CD14-positive monocyte (primary cell): ENCODE results near the gene TRAPPC13. TPM values are rescaled to one million over a fixed set of nuclear protein-coding genes. Genes with fewer than 3 reads are reported as not detected.

Experiments used
- DNase-seq, 3 donors: peaks; one replicate each; pipeline ENCODE4 v3.0.0-alpha.2; 2011 to 2022
- H2AFZ ChIP-seq: 2 replicates; pipeline ENCODE4 v1.6.0; 2012; ENCODE audit warnings: mild to moderate bottlenecking, low read depth, low read length, inconsistent platforms; ENCODE audit not compliant: insufficient read depth, poor library complexity, severe bottlenecking
- H3K27ac ChIP-seq, 2 donors: 1 replicate in 1 of 2; 2 replicates in 1 of 2; pipeline ENCODE4 v1.5.1; 2012 to 2013; ENCODE audit warnings: low read length in 2 of 2, control low read depth in 1 of 2, inconsistent platforms in 1 of 2, low read depth in 1 of 2, mild to moderate bottlenecking in 1 of 2
- H3K27me3 ChIP-seq, 2 donors: one replicate each; pipeline versions ENCODE4 v1.6.0 to v1.6.1; 2011 to 2013; ENCODE audit warnings: low read length in 2 of 2; ENCODE audit not compliant: control insufficient read depth in 2 of 2, insufficient read depth in 2 of 2
- H3K36me3 ChIP-seq, 2 donors: replicated peaks in 1 of 2; 1 replicate in 1 of 2; 2 replicates in 1 of 2; pipeline versions ENCODE4 v1.5.1 to v1.6.1; 2012 to 2013; ENCODE audit warnings: low read length in 2 of 2, control low read depth in 1 of 2, inconsistent platforms in 1 of 2, mild to moderate bottlenecking in 1 of 2; ENCODE audit not compliant: insufficient read depth in 2 of 2, control insufficient read depth in 1 of 2
- H3K4me1 ChIP-seq, 2 donors: 1 replicate in 1 of 2; 2 replicates in 1 of 2; pipeline versions ENCODE4 v1.5.1 to v1.6.1; 2012 to 2013; ENCODE audit warnings: low read length in 2 of 2, control low read depth in 1 of 2, inconsistent platforms in 1 of 2, mild to moderate bottlenecking in 1 of 2, moderate library complexity in 1 of 2; ENCODE audit not compliant: insufficient read depth in 2 of 2, control insufficient read depth in 1 of 2
- H3K4me2 ChIP-seq: replicated peaks from 2 replicates; pipeline ENCODE3; 2012; ENCODE audit warnings: low read length, moderate library complexity, mild to moderate bottlenecking; ENCODE audit not compliant: poor library complexity, severe bottlenecking; ENCODE audit errors: extremely low read depth
- H3K4me3 ChIP-seq, 3 experiments: fragments of 200-600 bp in 1 of 3; sonication (generic) in 1 of 3; replicated peaks in 1 of 3; 1 replicate in 2 of 3; 2 replicates in 1 of 3; pipeline ENCODE4 v1.5.1; 2011 to 2013; ENCODE audit warnings: low read length in 3 of 3, mild to moderate bottlenecking in 3 of 3, control low read depth in 2 of 3, low read depth in 2 of 3, inconsistent platforms in 1 of 3, moderate library complexity in 1 of 3
- H3K79me2 ChIP-seq: 2 replicates; pipeline ENCODE4 v1.6.0; 2012; ENCODE audit warnings: mild to moderate bottlenecking, control low read depth, inconsistent platforms, low read length, moderate library complexity; ENCODE audit not compliant: insufficient read depth
- H3K9ac ChIP-seq: 2 replicates; pipeline ENCODE4 v1.6.0; 2017; ENCODE audit warnings: low read length, mild to moderate bottlenecking; ENCODE audit not compliant: insufficient read depth, poor library complexity, severe bottlenecking
- H3K9me3 ChIP-seq, 2 donors: replicated peaks in 1 of 2; 1 replicate in 1 of 2; 2 replicates in 1 of 2; pipeline versions ENCODE4 v1.5.1 to v1.6.1; 2012 to 2013; ENCODE audit warnings: low read length in 2 of 2, control low read depth in 1 of 2; ENCODE audit not compliant: control insufficient read depth in 1 of 2, insufficient read depth in 1 of 2
- H4K20me1 ChIP-seq: 2 replicates; pipeline ENCODE4 v1.6.0; 2012; ENCODE audit warnings: mild to moderate bottlenecking, low read length, control low read depth, moderate library complexity; ENCODE audit not compliant: insufficient read depth
- H3K27ac Mint-ChIP-seq, 7 donors: one replicate each; pipeline ENCODE4 v1.8.0; 2020; ENCODE audit warnings: mild to moderate bottlenecking in 7 of 7, mixed read lengths in 7 of 7, moderate library complexity in 6 of 7, inconsistent platforms in 2 of 7
- H3K27me3 Mint-ChIP-seq, 3 donors: one replicate each; pipeline ENCODE4 v1.8.0; 2021 to 2022; ENCODE audit warnings: low read depth in 3 of 3, mild to moderate bottlenecking in 3 of 3, mixed read lengths in 3 of 3, moderate library complexity in 3 of 3, inconsistent platforms in 1 of 3
- H3K36me3 Mint-ChIP-seq, 2 donors: one replicate each; pipeline ENCODE4 v1.8.0; 2020; ENCODE audit warnings: mixed read lengths in 2 of 2, inconsistent platforms in 1 of 2, mild to moderate bottlenecking in 1 of 2
- H3K4me1 Mint-ChIP-seq: one replicate; pipeline ENCODE4 v1.8.0; 2020; ENCODE audit warnings: mild to moderate bottlenecking, mixed read lengths
- H3K4me3 Mint-ChIP-seq, 2 donors: one replicate each; pipeline ENCODE4 v1.8.0; 2020; ENCODE audit warnings: mild to moderate bottlenecking in 2 of 2, mixed read lengths in 2 of 2, moderate library complexity in 1 of 2
- H3K9me3 Mint-ChIP-seq, 7 donors: one replicate each; pipeline ENCODE4 v1.8.0; 2020 to 2022; ENCODE audit warnings: mixed read lengths in 7 of 7, mild to moderate bottlenecking in 6 of 7, moderate library complexity in 6 of 7, inconsistent platforms in 2 of 7
- WGBS: methylation state at CpG from one replicate; pipeline ENCODE4 v1.1.5; 2013; ENCODE audit warnings: missing lambda C conversion rate; ENCODE audit not compliant: insufficient coverage; 5-methylcytosine and 5-hydroxymethylcytosine counted together
- intact Hi-C, 2 donors: fragments of 100-400 bp; cut with micrococcal nuclease; formaldehyde crosslinking; loops; one replicate each; pipeline versions ENCODE4 v1.15.0 to v1.15.1; 2023
- polyA minus RNA-seq: library from RNA; depleted of rRNA, polyadenylated mRNA; stranded (reverse); fragments of >200 nt; gene quantifications from 2 replicates; pipeline ENCODE4 v1.2.3, GENCODE V29; 2012
- polyA plus RNA-seq, 3 donors: library from polyadenylated mRNA; depleted of rRNA in 1 of 3; unstranded in 2 of 3; stranded (reverse) in 1 of 3; fragments of 300-500 nt in 2 of 3; fragments of >200 nt in 1 of 3; fragmentation: Illumina TruSeq in 2 of 3; gene quantifications; 1 replicate in 2 of 3; 2 replicates in 1 of 3; pipeline ENCODE4 v1.2.3, GENCODE V29; 2012 to 2021
- total RNA-seq, 12 experiments: library from RNA in 1 of 12; stranded (reverse) in 1 of 12; fragments of 120-200 nt in 1 of 12; gene quantifications; one replicate each; pipeline ENCODE4 v1.2.4 and lab custom pipeline; 2013 to 2026; ENCODE audit warnings: mixed read lengths in 6 of 12, inconsistent platforms in 1 of 12
- TF ChIP-seq, protein P1 (sequence below): fragments of 200-600 bp; IDR thresholded peaks from one replicate; pipeline ENCODE4 v1.8.0; 2022; ENCODE audit warnings: antibody characterized with exemption, mild to moderate bottlenecking

Gene TRAPPC13, protein sequence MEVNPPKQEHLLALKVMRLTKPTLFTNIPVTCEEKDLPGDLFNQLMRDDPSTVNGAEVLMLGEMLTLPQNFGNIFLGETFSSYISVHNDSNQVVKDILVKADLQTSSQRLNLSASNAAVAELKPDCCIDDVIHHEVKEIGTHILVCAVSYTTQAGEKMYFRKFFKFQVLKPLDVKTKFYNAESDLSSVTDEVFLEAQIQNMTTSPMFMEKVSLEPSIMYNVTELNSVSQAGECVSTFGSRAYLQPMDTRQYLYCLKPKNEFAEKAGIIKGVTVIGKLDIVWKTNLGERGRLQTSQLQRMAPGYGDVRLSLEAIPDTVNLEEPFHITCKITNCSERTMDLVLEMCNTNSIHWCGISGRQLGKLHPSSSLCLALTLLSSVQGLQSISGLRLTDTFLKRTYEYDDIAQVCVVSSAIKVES
- total RNA-seq (2013), result 28.6 TPM
- polyA plus RNA-seq, result 10 to 100 TPM; 12.0 to 17.3 (median 14.9) TPM
- polyA minus RNA-seq, result 4.8 and 8.0 TPM in 2 replicates
- total RNA-seq (lab: John Stamatoyannopoulos, UW), result 2.1 to 19.2 (median 11.2) reads per million in 11 experiments

DNA sequence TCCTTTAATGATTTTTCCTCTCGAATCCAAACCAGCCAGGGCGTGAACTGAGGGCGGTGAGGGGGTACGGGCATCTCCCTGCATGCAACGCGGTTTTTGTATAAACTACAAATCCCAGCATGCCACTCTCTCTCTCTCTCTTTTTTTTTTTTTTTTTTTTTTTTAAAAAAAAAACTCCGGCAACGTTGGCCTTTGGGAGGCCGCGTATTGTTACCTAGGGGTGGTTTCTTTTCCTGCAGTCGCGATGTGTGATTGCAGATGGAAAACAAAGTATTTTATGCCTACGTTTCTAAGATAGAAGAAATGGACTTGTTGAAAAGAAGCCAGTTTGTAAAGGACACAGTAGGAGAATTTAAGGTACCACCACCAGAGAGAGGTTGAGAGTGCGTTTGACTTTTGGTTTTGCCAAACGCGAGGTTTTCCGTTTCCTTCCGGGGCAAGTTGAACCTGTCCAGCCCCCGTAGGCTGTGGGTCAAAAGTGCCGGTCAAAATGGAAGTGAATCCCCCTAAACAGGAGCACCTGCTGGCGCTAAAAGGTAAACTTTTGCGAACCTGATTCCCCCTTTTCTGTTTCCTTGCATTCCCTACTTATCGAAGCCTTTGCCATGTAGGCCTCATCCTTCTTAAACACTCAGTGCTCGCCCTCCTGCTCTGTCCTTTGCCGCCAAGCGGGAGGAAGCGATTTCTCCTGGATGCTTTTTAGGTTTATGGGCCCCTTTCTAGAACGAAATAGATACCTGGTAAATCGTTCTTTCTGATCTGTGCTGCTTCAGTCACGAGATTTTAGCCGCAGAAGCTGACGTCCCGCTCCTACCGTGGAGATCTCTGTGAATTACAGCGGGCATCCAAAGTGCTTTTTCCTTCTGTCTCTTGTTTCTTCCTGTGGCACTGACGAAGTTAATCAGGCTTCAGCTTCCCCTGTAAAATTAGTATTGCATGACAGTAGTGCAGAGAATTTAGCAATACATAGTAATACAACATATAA is at the start of gene TRAPPC13, which contains the start of gene SHLD3:
TRAPPC13 (plus strand) TSS at position 457 of the 985 bp plus-strand sequence; CDS start at position 491, 34 bp downstream.
SHLD3 (plus strand) TSS at position 457 of the 985 bp plus-strand sequence. CDS start 4,561 bp downstream, outside the sequence.
- Histone ChIP-seq H3K4me2 (peak within 1 kb of the TSS; percentile 80), H2AFZ (peak within 1 kb of the TSS; percentile 97), H3K27ac (peak within 1 kb of the TSS; percentile 87 to 93), H3K9ac (peak within 1 kb of the TSS; percentile 83), H4K20me1 (peaks cover 3% of the 10 kb centered on the region), H3K36me3 (peaks cover 8 to 10% of the 10 kb centered on the region in 2 donors), H3K9me3 (no peaks in the 10 kb centered on the region), H3K4me3 (peak within 1 kb of the TSS; percentile 86 to 98 (median 94)), H3K4me1 (peaks cover 18 to 35% of the 10 kb centered on the region in 2 donors), H3K27me3 (no peaks in the 10 kb centered on the region), H3K79me2 (peaks cover 93% of the 10 kb centered on the region)
- Mint-ChIP-seq H3K27me3 (no peaks in the 10 kb centered on the region), H3K36me3 (peaks cover 8 to 18% of the 10 kb centered on the region in 2 donors), H3K27ac (peak within 1 kb of the TSS; percentile 94 to 98 (median 97)), H3K9me3 (peaks cover 0 to 2% (median 0%) of the 10 kb centered on the region in 7 donors), H3K4me1 (peaks cover 29% of the 10 kb centered on the region), H3K4me3 (peak within 1 kb of the TSS; percentile 90 to 99)
- peak; percentile 81 to 85 (median 83) for DNase-seq
- TF ChIP-seq, protein P1, sequence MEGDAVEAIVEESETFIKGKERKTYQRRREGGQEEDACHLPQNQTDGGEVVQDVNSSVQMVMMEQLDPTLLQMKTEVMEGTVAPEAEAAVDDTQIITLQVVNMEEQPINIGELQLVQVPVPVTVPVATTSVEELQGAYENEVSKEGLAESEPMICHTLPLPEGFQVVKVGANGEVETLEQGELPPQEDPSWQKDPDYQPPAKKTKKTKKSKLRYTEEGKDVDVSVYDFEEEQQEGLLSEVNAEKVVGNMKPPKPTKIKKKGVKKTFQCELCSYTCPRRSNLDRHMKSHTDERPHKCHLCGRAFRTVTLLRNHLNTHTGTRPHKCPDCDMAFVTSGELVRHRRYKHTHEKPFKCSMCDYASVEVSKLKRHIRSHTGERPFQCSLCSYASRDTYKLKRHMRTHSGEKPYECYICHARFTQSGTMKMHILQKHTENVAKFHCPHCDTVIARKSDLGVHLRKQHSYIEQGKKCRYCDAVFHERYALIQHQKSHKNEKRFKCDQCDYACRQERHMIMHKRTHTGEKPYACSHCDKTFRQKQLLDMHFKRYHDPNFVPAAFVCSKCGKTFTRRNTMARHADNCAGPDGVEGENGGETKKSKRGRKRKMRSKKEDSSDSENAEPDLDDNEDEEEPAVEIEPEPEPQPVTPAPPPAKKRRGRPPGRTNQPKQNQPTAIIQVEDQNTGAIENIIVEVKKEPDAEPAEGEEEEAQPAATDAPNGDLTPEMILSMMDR, result no peak
- WGBS, result under 1% methylated on average over 17 of the region's 36 CpGs
- intact Hi-C loops, result loop anchor here (2.0 to 10.0 kb wide), 5 partner anchors 62 to 520 kb away; partner anchors contain the start of genes CENPK (in 2 of the 2), NLN (in 2 of the 2), PPWD1 (in 2 of the 2) and SGTB (in 2 of the 2)
